ENCODE data around the gene LDLRAD3.

LDLRAD3 gene

DNA sequence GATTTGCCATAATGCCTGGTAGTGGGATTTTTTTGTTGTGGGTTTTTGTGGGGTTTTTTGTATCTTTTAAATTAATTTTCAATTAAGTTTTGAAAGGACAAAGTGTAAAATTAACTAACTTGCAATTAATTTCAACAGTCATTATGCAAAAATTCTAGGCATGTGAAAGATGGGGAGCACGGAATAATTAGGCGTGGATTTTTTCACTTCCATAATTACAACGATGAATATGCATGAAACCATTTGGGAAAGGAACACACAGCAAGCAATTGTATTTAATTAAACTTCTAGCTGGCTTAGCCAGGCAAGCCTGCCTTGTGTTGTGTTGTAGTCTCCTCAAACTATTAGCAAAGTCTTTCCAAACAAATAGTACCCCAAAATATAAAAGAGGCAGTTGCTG lies 257.5 kb downstream of the LDLRAD3 start:
- Histone ChIP-seq H3K4me1 (ENCODE audit: insufficient read depth, low read length, poor library complexity, severe bottlenecking) (no peaks in the 10 kb centered on the region), H3K9me3 (ENCODE audit: insufficient read depth, low read depth, low read length) (no peaks in the 10 kb centered on the region), H3K9me2 (replicated peaks; ENCODE audit: low read depth, low read length) (no peaks in the 10 kb centered on the region), H3K36me3 (ENCODE audit: insufficient read depth, low read length) (no peaks in the 10 kb centered on the region), H4K20me1 (ENCODE audit: insufficient read depth, low read length, poor library complexity, severe bottlenecking) (no peaks in the 10 kb centered on the region), H2AFZ (ENCODE audit: low read length) (no peak overlapping the region), H3K4me3 (ENCODE audit: low read length, poor library complexity, severe bottlenecking) (no peak overlapping the region), H3K27me3 (ENCODE audit: insufficient read depth, low read length, poor library complexity, severe bottlenecking) (no peaks in the 10 kb centered on the region), H3K9ac (ENCODE audit: low read depth, low read length, poor library complexity, severe bottlenecking) (no peak overlapping the region), H3F3A (ENCODE audit: low read depth) (no peaks in the 10 kb centered on the region), H3K79me2 (ENCODE audit: insufficient read depth, low read length) (no peaks in the 10 kb centered on the region), H3K4me2 (ENCODE audit: low read depth, low read length, poor library complexity, severe bottlenecking) (no peak overlapping the region)
- TF ChIP-seq, protein P1, sequence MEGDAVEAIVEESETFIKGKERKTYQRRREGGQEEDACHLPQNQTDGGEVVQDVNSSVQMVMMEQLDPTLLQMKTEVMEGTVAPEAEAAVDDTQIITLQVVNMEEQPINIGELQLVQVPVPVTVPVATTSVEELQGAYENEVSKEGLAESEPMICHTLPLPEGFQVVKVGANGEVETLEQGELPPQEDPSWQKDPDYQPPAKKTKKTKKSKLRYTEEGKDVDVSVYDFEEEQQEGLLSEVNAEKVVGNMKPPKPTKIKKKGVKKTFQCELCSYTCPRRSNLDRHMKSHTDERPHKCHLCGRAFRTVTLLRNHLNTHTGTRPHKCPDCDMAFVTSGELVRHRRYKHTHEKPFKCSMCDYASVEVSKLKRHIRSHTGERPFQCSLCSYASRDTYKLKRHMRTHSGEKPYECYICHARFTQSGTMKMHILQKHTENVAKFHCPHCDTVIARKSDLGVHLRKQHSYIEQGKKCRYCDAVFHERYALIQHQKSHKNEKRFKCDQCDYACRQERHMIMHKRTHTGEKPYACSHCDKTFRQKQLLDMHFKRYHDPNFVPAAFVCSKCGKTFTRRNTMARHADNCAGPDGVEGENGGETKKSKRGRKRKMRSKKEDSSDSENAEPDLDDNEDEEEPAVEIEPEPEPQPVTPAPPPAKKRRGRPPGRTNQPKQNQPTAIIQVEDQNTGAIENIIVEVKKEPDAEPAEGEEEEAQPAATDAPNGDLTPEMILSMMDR (conservative IDR thresholded peaks at IDR 0.05; ENCODE audit: low read length), result no peak
- no peak for TF ChIP-seq EZH2phosphoT487 (IDR thresholded peaks at IDR 0.05; ENCODE audit: borderline replicate concordance)

DNA sequence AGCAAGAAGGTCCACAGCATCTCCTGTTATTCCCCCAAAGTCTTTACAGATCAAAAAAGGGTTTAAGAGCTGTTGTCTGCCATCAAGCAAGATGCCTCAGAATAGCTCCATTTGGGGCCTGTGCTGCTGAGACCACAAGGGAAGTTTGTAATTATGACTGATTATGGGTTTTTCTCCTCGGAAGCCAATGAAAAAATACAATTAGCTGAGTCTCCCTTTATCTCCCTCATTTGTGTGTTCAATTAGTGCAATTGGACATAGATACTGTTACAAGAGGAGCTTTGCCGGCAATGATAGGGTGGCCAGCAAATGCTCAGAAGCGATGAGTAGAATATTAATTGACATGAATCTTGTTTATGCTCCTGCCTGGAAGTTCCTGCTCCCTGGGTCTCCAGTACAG lies 261.7 kb downstream of the LDLRAD3 start:
- Histone ChIP-seq H3K4me1 (ENCODE audit: insufficient read depth, low read length, poor library complexity, severe bottlenecking) (no peaks in the 10 kb centered on the region), H3K36me3 (ENCODE audit: insufficient read depth, low read length) (no peaks in the 10 kb centered on the region), H4K20me1 (ENCODE audit: insufficient read depth, low read length, poor library complexity, severe bottlenecking) (no peaks in the 10 kb centered on the region), H3K4me3 (ENCODE audit: low read length, poor library complexity, severe bottlenecking) (no peak overlapping the region), H3K9ac (ENCODE audit: low read depth, low read length, poor library complexity, severe bottlenecking) (no peak overlapping the region), H3F3A (ENCODE audit: low read depth) (no peaks in the 10 kb centered on the region), H3K27me3 (ENCODE audit: insufficient read depth, low read length, poor library complexity, severe bottlenecking) (no peaks in the 10 kb centered on the region), H3K9me3 (ENCODE audit: insufficient read depth, low read depth, low read length) (no peaks in the 10 kb centered on the region), H2AFZ (ENCODE audit: low read length) (no peak overlapping the region), H3K79me2 (ENCODE audit: insufficient read depth, low read length) (no peaks in the 10 kb centered on the region), H3K4me2 (ENCODE audit: low read depth, low read length, poor library complexity, severe bottlenecking) (no peak overlapping the region), H3K9me2 (replicated peaks; ENCODE audit: low read depth, low read length) (no peaks in the 10 kb centered on the region)
- TF ChIP-seq EZH2phosphoT487 (IDR thresholded peaks at IDR 0.05; ENCODE audit: borderline replicate concordance), result no peak
- TF ChIP-seq, protein P1 (conservative IDR thresholded peaks at IDR 0.05; ENCODE audit: low read length), result no peak

DNA sequence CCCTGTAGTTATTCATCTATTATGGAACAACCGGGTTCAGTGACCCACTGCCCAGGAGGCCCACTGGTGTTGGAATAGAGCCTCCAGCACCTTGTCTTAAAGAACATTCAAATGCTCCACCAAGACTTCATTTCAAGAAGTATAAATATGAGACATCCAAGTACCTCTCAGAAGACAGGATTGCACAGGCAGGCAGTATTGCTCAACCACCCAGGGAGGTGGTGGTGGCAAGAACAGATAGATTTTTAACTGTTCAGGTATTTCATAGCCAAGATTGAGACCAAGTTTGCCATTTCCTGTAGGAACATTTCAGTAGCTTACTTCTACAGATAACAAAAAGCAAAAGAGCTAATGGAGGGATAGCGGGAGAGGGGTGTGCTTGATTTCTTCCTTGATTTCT lies 266.7 kb downstream of the LDLRAD3 start:
- Histone ChIP-seq H3K9me3 (ENCODE audit: insufficient read depth, low read depth, low read length) (no peaks in the 10 kb centered on the region), H3K27me3 (ENCODE audit: insufficient read depth, low read length, poor library complexity, severe bottlenecking) (no peaks in the 10 kb centered on the region), H2AFZ (ENCODE audit: low read length) (no peak overlapping the region), H3K4me3 (ENCODE audit: low read length, poor library complexity, severe bottlenecking) (no peak overlapping the region), H3K36me3 (ENCODE audit: insufficient read depth, low read length) (no peaks in the 10 kb centered on the region), H3K9me2 (replicated peaks; ENCODE audit: low read depth, low read length) (no peaks in the 10 kb centered on the region), H4K20me1 (ENCODE audit: insufficient read depth, low read length, poor library complexity, severe bottlenecking) (no peaks in the 10 kb centered on the region), H3K4me1 (ENCODE audit: insufficient read depth, low read length, poor library complexity, severe bottlenecking) (no peaks in the 10 kb centered on the region), H3K9ac (ENCODE audit: low read depth, low read length, poor library complexity, severe bottlenecking) (no peak overlapping the region), H3K4me2 (ENCODE audit: low read depth, low read length, poor library complexity, severe bottlenecking) (no peak overlapping the region), H3F3A (ENCODE audit: low read depth) (no peaks in the 10 kb centered on the region), H3K79me2 (ENCODE audit: insufficient read depth, low read length) (no peaks in the 10 kb centered on the region)
- no peak for TF ChIP-seq EZH2phosphoT487 (IDR thresholded peaks at IDR 0.05; ENCODE audit: borderline replicate concordance)
- TF ChIP-seq, protein P1 (conservative IDR thresholded peaks at IDR 0.05; ENCODE audit: low read length), result no peak

Data from Loucy (cell line).